K562 (cell line): ENCODE measurements around the gene MOB1B. TPM values are rescaled to one million over a fixed set of nuclear protein-coding genes. Genes with fewer than 3 reads are reported as not detected.
A peak's percentile ranks its signal among the peaks of the same experiment; 100 is the strongest.

Experiments used
- BRD4 ChIP-seq: fragments of 200-600 bp; sonication (generic); IDR thresholded peaks from 2 replicates; pipeline ENCODE4 v1.6.1; 2017; ENCODE audit warnings: inconsistent platforms
- EP300 ChIP-seq: IDR thresholded peaks from 2 replicates; pipeline ENCODE4 v1.6.1; 2012; ENCODE audit warnings: low read length, improper control_type of control experiment
- FUS ChIP-seq: fragments of 200-400 bp; formaldehyde crosslinking; optimal IDR thresholded peaks from 2 replicates; pipeline ENCODE3; 2017; ENCODE audit warnings: low read depth, low read length
- SMAD1 ChIP-seq: fragments of 150-350 bp; IDR thresholded peaks from 2 replicates; pipeline ENCODE4 v1.6.1; 2014; ENCODE audit warnings: low read length, low read depth; ENCODE audit not compliant: partially characterized antibody
- polyA plus RNA-seq, 8 experiments: library from polyadenylated mRNA; depleted of rRNA in 4 of 8; stranded (reverse) in 5 of 8; unstranded in 3 of 8; fragments of >200 nt; fragmentation: Nextera tagmentation in 2 of 8; fragmentation: Illumina TruSeq in 1 of 8; extraction: Ambion mirVana in 2 of 8; extraction: Trizol in 1 of 8; gene quantifications; 2 replicates each; pipeline versions ENCODE4 v1.2.1 to v1.2.3, GENCODE V29; 2011 to 2014; ENCODE audit warnings: inconsistent platforms in 1 of 8, missing spikeins in 1 of 8
- total RNA-seq, 7 experiments: library from RNA; depleted of rRNA in 6 of 7; stranded (reverse); fragments of >200 nt in 6 of 7; fragmentation: Illumina TruSeq in 2 of 7; extraction: Trizol in 2 of 7; gene quantifications; 2 replicates each; pipeline versions ENCODE4 v1.2.1 to v1.2.3, GENCODE V29; 2011 to 2021; ENCODE audit warnings: low replicate concordance in 1 of 7
- TF ChIP-seq, protein P1 (sequence below), 2 experiments: fragments of 450-650 bp in 1 of 2; sonication (generic) in 1 of 2; formaldehyde crosslinking in 1 of 2; IDR thresholded peaks; 2 replicates each; pipeline versions ENCODE4 v1.7.1 to v1.9.0; 2016 to 2022; ENCODE audit warnings: inconsistent platforms in 1 of 2, mild to moderate bottlenecking in 1 of 2, missing genetic modification reagents in 1 of 2
- TF ChIP-seq, protein P2 (sequence below): fragments of 450-650 bp; IDR thresholded peaks from 2 replicates; pipeline ENCODE4 v1.6.1; 2018; ENCODE audit not compliant: partially characterized antibody

MOB1B gene
- total and polyA plus RNA-seq, 9 of the 15 experiments (the other 6 are each of a cell fraction or from before 2014, with no cell fraction given), result 8.4 to 37.8 (median 19.0) TPM

DNA sequence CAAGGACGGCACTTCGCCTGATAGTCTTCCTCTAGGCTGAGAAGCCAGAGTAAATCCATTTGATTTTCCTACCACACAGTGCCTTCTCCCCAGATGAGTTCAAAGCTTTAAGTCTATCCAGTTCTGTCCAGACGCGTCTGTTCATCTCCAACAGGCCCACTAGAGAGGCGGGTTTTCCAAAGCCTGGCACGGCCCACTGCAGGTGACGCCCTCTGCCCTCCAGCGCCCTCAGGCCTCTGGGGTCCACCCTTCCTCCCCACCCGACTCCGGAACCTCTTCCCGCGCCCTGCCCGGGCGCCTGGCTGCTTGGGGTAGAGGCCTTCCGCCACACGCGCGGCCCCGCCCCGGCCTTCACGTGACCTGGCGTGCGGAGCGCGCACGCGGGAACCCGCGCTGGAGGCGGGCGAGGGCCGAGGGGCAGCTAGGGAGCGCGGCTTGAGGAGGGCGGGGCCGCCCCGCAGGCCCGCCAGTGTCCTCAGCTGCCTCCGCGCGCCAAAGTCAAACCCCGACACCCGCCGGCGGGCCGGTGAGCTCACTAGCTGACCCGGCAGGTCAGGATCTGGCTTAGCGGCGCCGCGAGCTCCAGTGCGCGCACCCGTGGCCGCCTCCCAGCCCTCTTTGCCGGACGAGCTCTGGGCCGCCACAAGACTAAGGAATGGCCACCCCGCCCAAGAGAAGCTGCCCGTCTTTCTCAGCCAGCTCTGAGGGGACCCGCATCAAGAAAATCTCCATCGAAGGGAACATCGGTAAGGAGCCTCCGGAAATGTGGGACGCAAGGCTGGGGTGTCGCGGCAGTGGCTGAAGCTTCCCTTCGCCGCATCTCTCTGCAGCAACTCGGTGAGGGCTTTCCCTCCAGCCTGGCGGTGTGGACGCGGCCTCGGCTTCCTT is 91.3 kb downstream of the MOB1B start, which contains the start of gene DCK (continued):
- TF ChIP-seq, protein P1, sequence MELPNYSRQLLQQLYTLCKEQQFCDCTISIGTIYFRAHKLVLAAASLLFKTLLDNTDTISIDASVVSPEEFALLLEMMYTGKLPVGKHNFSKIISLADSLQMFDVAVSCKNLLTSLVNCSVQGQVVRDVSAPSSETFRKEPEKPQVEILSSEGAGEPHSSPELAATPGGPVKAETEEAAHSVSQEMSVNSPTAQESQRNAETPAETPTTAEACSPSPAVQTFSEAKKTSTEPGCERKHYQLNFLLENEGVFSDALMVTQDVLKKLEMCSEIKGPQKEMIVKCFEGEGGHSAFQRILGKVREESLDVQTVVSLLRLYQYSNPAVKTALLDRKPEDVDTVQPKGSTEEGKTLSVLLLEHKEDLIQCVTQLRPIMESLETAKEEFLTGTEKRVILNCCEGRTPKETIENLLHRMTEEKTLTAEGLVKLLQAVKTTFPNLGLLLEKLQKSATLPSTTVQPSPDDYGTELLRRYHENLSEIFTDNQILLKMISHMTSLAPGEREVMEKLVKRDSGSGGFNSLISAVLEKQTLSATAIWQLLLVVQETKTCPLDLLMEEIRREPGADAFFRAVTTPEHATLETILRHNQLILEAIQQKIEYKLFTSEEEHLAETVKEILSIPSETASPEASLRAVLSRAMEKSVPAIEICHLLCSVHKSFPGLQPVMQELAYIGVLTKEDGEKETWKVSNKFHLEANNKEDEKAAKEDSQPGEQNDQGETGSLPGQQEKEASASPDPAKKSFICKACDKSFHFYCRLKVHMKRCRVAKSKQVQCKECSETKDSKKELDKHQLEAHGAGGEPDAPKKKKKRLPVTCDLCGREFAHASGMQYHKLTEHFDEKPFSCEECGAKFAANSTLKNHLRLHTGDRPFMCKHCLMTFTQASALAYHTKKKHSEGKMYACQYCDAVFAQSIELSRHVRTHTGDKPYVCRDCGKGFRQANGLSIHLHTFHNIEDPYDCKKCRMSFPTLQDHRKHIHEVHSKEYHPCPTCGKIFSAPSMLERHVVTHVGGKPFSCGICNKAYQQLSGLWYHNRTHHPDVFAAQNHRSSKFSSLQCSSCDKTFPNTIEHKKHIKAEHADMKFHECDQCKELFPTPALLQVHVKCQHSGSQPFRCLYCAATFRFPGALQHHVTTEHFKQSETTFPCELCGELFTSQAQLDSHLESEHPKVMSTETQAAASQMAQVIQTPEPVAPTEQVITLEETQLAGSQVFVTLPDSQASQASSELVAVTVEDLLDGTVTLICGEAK (IDR thresholded peaks at IDR 0.05), result 0 out of 2 replicates have a peak, but pooled peaks have one; percentile 39
- TF ChIP-seq, protein P1 (CRISPR knock-in tag; IDR thresholded peaks at IDR 0.05), result no peak
- TF ChIP-seq BRD4 (no peak), SMAD1 (no peak), FUS (no peak), EP300 (no peak)
- TF ChIP-seq, protein P2, sequence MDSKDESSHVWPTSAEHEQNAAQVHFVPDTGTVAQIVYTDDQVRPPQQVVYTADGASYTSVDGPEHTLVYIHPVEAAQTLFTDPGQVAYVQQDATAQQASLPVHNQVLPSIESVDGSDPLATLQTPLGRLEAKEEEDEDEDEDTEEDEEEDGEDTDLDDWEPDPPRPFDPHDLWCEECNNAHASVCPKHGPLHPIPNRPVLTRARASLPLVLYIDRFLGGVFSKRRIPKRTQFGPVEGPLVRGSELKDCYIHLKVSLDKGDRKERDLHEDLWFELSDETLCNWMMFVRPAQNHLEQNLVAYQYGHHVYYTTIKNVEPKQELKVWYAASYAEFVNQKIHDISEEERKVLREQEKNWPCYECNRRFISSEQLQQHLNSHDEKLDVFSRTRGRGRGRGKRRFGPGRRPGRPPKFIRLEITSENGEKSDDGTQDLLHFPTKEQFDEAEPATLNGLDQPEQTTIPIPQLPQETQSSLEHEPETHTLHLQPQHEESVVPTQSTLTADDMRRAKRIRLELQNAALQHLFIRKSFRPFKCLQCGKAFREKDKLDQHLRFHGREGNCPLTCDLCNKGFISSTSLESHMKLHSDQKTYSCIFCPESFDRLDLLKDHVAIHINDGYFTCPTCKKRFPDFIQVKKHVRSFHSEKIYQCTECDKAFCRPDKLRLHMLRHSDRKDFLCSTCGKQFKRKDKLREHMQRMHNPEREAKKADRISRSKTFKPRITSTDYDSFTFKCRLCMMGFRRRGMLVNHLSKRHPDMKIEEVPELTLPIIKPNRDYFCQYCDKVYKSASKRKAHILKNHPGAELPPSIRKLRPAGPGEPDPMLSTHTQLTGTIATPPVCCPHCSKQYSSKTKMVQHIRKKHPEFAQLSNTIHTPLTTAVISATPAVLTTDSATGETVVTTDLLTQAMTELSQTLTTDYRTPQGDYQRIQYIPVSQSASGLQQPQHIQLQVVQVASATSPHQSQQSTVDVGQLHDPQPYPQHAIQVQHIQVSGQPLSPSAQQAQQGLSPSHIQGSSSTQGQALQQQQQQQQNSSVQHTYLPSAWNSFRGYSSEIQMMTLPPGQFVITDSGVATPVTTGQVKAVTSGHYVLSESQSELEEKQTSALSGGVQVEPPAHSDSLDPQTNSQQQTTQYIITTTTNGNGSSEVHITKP, result no peak
